Activated naive CD4-positive, alpha-beta T cell treated with anti-CD3 and anti-CD28 coated beads, Interleukin-2, amount 50 U/mL, for 24 hours (primary cell): ENCODE results near the gene BST1.

ENCODE experiments used
- H3K27ac Mint-ChIP-seq: one replicate; pipeline ENCODE4 v1.8.0; 2021; ENCODE audit warnings: mild to moderate bottlenecking, mixed read lengths
- H3K27me3 Mint-ChIP-seq: one replicate; pipeline ENCODE4 v1.8.0; 2021; ENCODE audit warnings: mixed read lengths
- H3K36me3 Mint-ChIP-seq: one replicate; pipeline ENCODE4 v1.8.0; 2021; ENCODE audit warnings: mixed read lengths
- H3K4me1 Mint-ChIP-seq: one replicate; pipeline ENCODE4 v1.8.0; 2021; ENCODE audit warnings: mixed read lengths
- H3K4me3 Mint-ChIP-seq: one replicate; pipeline ENCODE4 v1.8.0; 2021; ENCODE audit warnings: mild to moderate bottlenecking, mixed read lengths
- H3K9me3 Mint-ChIP-seq: one replicate; pipeline ENCODE4 v1.8.0; 2021; ENCODE audit warnings: mixed read lengths

The BST1 gene

DNA sequence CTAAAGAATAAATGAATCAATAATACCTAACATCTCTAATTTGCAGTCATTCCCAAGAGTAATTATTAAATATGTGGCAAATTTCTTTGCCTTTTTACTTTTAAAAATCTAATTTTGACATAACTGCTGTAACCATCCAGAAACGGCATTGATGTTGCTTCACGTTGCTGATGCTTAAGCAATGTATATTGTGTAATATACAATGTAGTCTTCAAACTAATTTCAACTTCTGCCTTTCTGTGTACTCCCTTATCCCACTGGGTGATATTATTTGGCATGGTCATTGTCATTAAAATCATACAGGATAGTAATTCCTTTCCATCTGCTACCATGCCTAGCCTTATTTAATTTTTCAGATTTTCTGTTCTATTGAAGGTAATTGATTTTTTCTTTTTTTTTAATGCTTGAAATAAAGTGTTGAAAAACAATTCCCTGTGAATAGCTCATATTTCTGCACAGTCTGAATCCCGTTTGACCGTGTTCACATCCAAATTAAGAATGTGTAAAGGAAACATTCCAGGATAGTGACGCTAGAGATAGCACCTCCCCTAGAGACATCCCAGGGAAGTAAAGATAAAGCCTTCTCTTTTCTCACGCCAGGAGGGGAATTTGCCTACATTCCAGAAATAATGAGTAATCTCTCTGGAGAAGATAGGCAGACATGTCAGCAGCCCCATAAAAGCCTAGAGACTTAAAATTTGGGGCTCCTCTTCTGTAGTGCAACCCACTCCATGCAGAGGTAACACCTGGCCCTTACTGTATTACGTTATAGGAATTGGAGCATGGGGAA lies 12.7 kb upstream of the BST1 start:
- H3K4me1 Mint-ChIP-seq: peaks cover 10% of the 10 kb centered on the region
- no peaks in the 10 kb centered on the region for H3K9me3 Mint-ChIP-seq
- peaks cover 6% of the 10 kb centered on the region for H3K36me3 Mint-ChIP-seq
- no peak overlapping the region for H3K4me3 Mint-ChIP-seq
- no peaks in the 10 kb centered on the region for H3K27me3 Mint-ChIP-seq
- peak overlapping the region; percentile 41 for H3K27ac Mint-ChIP-seq

DNA sequence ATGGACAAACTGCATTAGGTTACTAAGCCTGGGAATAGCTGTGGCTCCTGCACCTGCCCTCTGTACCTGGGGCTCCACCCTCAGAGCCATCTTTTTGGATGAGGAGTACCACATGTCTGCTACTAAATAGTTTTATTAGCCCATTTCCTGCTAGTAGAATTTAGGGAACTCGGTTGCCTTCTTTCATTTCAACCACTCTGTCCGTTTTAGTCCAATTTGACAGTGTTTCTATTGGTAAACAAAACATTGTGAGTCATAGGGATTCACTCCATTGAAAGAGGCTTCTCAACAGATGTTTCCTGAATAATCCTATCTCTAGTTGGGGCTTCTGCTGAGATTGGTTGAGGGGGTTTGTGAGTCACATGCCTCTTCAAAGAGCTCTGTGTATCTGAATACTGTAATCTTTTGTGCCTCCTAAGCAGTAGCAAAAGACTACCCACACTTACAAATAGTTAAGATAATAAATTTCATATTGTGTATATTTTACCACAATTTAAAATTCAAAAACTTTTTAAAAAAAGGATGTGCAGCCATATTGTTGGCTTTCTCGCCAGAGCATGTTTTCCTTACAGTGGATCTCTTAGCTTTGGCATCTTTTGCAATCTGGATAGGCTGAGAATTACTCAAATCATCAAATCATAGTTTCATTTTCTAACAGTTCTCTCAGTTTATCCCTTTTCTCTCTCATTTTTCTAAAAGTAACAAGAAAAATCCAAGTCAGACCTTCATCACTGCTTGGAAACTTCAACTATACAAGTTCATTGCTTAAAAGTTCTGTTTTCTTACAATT lies 11.3 kb upstream of the BST1 start:
- Mint-ChIP-seq H3K4me1 (no peaks in the 10 kb centered on the region), H3K4me3 (no peak overlapping the region), H3K27ac (no peak overlapping the region), H3K9me3 (no peaks in the 10 kb centered on the region), H3K36me3 (no peaks in the 10 kb centered on the region), H3K27me3 (no peaks in the 10 kb centered on the region)

DNA sequence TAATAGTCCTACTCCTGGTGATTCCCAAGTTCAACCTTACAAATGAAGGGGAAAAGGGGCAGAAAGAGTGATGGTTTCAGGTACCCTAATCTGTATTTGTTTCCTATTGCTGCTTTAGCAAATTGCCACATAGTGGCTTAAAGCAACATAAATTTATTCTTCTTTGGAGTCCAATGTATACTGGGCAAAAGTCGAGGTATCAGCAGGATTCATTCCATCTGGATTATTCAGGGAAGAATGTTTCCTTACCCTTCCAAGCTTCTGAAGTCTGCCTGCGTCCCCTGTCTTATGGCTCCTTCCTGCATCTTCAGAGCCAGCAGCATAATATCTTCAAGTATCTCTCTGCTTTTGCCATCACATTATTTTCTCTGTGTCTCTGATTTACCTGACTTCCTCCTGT lies 10.3 kb upstream of the BST1 start:
- Mint-ChIP-seq H3K4me3 (no peak overlapping the region), H3K27ac (peak overlapping the region; percentile 9), H3K4me1 (peaks cover 4% of the 10 kb centered on the region), H3K36me3 (no peaks in the 10 kb centered on the region), H3K9me3 (no peaks in the 10 kb centered on the region), H3K27me3 (peaks cover 4% of the 10 kb centered on the region)

GRCh38 chr4:15694431-15694830 lies 8.4 kb upstream of the BST1 start:
- Mint-ChIP-seq H3K9me3 (no peaks in the 10 kb centered on the region), H3K27me3 (peaks cover 9% of the 10 kb centered on the region)

DNA sequence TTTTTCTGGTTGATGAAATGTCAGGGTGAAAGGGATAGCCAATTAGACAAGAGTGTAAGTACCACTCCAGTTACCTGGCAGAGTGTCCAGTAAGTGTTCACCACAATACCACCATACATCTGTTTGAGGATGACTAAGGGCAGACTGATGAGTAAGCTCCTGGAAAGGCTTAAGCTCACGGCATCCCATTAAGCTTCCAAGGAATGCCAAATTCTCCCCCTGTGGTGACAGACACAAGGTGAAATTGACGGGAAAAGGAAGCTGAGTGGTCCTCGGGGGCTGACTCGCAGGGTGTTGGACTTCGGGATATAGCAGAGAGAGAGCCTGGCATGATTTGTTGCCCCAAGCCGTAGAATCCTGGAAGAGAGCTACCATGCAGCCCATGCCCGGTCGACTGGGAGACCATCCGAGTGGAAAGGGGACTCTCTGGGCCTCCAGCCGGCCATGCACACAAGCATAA lies 7.6 kb upstream of the BST1 start:
- H3K4me1 Mint-ChIP-seq: peaks cover 4% of the 10 kb centered on the region
- no peaks in the 10 kb centered on the region for H3K9me3 Mint-ChIP-seq
- no peaks in the 10 kb centered on the region for H3K36me3 Mint-ChIP-seq
- no peak overlapping the region for H3K4me3 Mint-ChIP-seq
- peaks cover 9% of the 10 kb centered on the region for H3K27me3 Mint-ChIP-seq
- H3K27ac Mint-ChIP-seq: no peak overlapping the region

More at GRCh38 chr4:15694431-15694830, 8.4 kb upstream of the BST1 start:
- H3K36me3 Mint-ChIP-seq: no peaks in the 10 kb centered on the region
- H3K4me3 Mint-ChIP-seq: no peak overlapping the region
- H3K27ac Mint-ChIP-seq: no peak overlapping the region
- H3K4me1 Mint-ChIP-seq: peaks cover 4% of the 10 kb centered on the region

- Mint-ChIP-seq H3K4me3 (no peak overlapping the region), H3K4me1 (peaks cover 4% of the 10 kb centered on the region), H3K9me3 (no peaks in the 10 kb centered on the region), H3K36me3 (no peaks in the 10 kb centered on the region), H3K27me3 (peaks cover 9% of the 10 kb centered on the region), H3K27ac (no peak overlapping the region)
These were observed 7.1 kb upstream of the BST1 start for GRCh38 chr4:15695729-15696128.

DNA sequence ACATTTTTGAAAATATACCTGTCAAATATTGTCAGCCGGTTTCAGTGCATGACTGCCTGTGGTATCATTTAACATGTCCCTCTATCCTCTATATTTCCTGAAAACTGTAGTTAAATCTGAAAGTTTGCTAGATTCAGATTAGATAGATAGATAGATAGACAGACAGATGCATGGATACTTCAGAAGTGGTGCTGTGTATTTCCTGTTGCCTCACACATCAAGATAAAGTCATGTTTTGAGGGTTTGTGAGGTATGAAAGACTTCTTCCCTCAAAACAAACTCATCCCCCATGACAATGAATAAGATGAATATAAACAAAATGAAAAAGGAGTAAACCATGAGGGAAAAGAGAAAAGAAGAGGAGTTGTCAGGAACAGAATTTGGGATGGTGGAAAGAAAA lies 6.0 kb upstream of the BST1 start:
- H3K27ac Mint-ChIP-seq: no peak overlapping the region
- H3K9me3 Mint-ChIP-seq: no peaks in the 10 kb centered on the region
- H3K27me3 Mint-ChIP-seq: peaks cover 9% of the 10 kb centered on the region
- H3K4me1 Mint-ChIP-seq: peaks cover 4% of the 10 kb centered on the region
- no peaks in the 10 kb centered on the region for H3K36me3 Mint-ChIP-seq
- H3K4me3 Mint-ChIP-seq: no peak overlapping the region

- Mint-ChIP-seq H3K9me3 (no peaks in the 10 kb centered on the region), H3K27me3 (peaks cover 5% of the 10 kb centered on the region), H3K4me3 (peak overlapping the region; percentile 93), H3K36me3 (no peaks in the 10 kb centered on the region), H3K4me1 (peaks cover 8% of the 10 kb centered on the region), H3K27ac (no peak overlapping the region)
These were observed 574 bp downstream of the BST1 start for GRCh38 chr4:15703439-15703838.

- Mint-ChIP-seq H3K27ac (peak overlapping the region; percentile 74), H3K4me3 (peak overlapping the region; percentile 93), H3K27me3 (peaks cover 3% of the 10 kb centered on the region), H3K36me3 (no peaks in the 10 kb centered on the region), H3K9me3 (no peaks in the 10 kb centered on the region), H3K4me1 (peaks cover 8% of the 10 kb centered on the region)
These were observed 1.3 kb downstream of the BST1 start for GRCh38 chr4:15704129-15704528.

- H3K4me3 Mint-ChIP-seq: no peak overlapping the region
- H3K27ac Mint-ChIP-seq: no peak overlapping the region
- H3K27me3 Mint-ChIP-seq: no peaks in the 10 kb centered on the region
- H3K9me3 Mint-ChIP-seq: no peaks in the 10 kb centered on the region
- H3K36me3 Mint-ChIP-seq: no peaks in the 10 kb centered on the region
- H3K4me1 Mint-ChIP-seq: peaks cover 8% of the 10 kb centered on the region
These were observed 3.9 kb downstream of the BST1 start for GRCh38 chr4:15706646-15707362.

- no peak overlapping the region for H3K4me3 Mint-ChIP-seq
- H3K9me3 Mint-ChIP-seq: no peaks in the 10 kb centered on the region
- H3K27me3 Mint-ChIP-seq: no peaks in the 10 kb centered on the region
- H3K4me1 Mint-ChIP-seq: peaks cover 8% of the 10 kb centered on the region
- H3K27ac Mint-ChIP-seq: no peak overlapping the region
- no peaks in the 10 kb centered on the region for H3K36me3 Mint-ChIP-seq
These were observed 4.5 kb downstream of the BST1 start for GRCh38 chr4:15707363-15707715.

GRCh38 chr4:15711762-15712161 lies 8.9 kb downstream of the BST1 start:
- Mint-ChIP-seq H3K9me3 (no peaks in the 10 kb centered on the region), H3K27ac (no peak overlapping the region), H3K27me3 (no peaks in the 10 kb centered on the region), H3K36me3 (no peaks in the 10 kb centered on the region), H3K4me1 (no peaks in the 10 kb centered on the region), H3K4me3 (no peak overlapping the region)

DNA sequence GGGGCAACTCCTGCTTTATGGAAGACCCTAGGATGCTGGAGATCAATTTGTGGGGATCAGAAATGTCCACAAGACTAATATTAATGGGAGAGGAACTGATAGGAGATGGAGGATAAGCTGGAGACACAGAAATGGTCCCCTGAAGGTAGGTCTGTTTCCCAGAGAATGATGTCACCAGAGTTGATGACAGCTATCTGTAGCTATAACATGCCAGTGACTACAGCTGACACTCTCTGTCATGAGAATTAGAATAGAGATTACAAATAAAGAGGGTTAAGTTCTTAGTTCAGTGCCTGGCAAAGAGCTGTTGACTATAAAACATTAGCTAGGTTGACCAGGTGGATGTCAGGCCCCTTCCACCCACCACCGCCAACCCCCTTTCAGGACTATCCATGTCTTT lies 9.3 kb downstream of the BST1 start:
- Mint-ChIP-seq H3K4me1 (no peaks in the 10 kb centered on the region), H3K36me3 (no peaks in the 10 kb centered on the region), H3K9me3 (no peaks in the 10 kb centered on the region), H3K27me3 (no peaks in the 10 kb centered on the region), H3K4me3 (no peak overlapping the region), H3K27ac (no peak overlapping the region)

- no peaks in the 10 kb centered on the region for H3K9me3 Mint-ChIP-seq
- H3K4me1 Mint-ChIP-seq: no peaks in the 10 kb centered on the region
These were observed 11.3 kb downstream of the BST1 start for GRCh38 chr4:15714141-15714540.

DNA sequence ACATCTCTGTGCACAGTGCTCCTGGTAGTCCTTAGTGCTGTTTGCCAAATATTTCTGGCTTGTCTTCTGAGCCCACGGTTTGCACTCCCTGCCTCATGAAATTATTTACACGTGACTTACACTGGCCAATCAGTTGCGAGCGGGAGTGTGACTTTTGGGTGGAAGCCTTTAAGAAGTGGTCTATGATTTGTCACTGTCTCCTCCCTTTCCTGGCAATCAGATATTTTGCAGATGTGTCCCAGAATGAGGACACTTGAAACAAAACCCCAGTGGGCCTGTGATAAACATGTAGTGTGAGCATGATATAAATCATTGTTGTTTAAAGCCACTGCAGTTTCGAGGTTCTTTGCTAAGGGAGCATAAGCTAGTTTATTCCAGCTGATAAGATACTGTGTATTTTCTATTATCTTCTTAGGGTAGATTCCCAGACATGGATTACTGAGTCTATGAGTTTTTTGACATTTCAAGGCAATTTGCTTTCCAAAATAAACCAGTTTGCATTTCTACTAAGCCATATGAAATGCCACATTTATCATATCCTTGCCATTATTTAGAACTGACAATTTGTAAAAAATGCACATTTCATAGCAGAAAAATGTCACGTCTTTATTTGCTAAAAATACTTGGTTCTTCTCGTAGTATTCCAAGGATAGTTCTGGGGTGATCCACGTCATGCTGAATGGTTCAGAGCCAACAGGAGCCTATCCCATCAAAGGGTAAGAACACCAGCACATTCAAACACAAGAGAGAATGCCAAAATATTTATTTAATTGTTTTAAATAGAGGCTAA lies 12.0 kb downstream of the BST1 start:
- Mint-ChIP-seq H3K27me3 (no peaks in the 10 kb centered on the region), H3K4me3 (no peak overlapping the region), H3K9me3 (no peaks in the 10 kb centered on the region), H3K36me3 (no peaks in the 10 kb centered on the region), H3K4me1 (no peaks in the 10 kb centered on the region), H3K27ac (no peak overlapping the region)

More at GRCh38 chr4:15714141-15714540, 11.3 kb downstream of the BST1 start:
- Mint-ChIP-seq H3K4me3 (no peak overlapping the region), H3K27ac (no peak overlapping the region), H3K27me3 (no peaks in the 10 kb centered on the region), H3K36me3 (no peaks in the 10 kb centered on the region)
